HG03175 (cell line): ENCODE measurements around the gene MOXD1.
"Not testable (repeated sequence)": the region's sequence is repeated elsewhere in the genome, so short reads cannot be mapped to it uniquely, and the experiment has no call there.

ENCODE experiments used
- ATAC-seq: cut with Tn5 transposase; IDR thresholded peaks from one replicate; pipeline ENCODE4 v1.9.1; 2021; ENCODE audit warnings: mild to moderate bottlenecking, moderate library complexity; ENCODE audit not compliant: unreplicated experiment

MOXD1 gene

DNA sequence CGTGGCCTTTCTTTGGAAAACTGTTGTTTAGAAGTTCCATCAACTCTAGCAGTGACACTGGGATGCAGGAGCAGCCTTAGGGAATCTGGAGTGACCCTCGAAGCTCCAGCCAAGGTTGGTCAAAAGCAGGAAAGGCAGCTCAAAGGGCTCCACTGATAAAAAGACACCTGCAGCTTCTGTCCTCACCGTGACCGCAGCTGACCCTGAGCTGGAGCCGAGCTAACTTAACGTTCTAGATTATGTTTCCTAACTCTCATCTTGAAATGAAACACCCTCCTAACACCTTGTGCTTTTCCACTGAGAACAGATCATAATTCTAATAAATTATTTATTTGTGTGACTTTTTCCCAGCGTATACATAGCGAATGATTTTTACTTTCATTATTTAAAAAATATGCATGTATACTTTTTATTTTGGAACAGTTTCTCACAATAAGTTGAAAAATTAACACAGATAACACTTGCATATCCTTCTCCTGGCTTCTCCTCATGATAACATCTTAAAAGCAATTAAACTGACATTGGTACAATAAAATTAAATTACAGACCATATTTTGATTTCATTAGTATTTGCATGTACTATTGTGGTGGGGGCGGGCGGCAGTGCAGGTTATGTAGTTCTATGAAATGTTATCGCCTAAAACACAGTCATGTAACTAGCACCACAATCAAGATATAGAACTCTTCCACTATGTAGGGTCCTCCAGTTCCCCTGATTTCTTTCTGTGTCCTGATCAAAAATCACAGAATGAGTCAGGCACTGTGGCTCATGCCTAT lies 116.1 kb downstream of the MOXD1 start:
- ATAC-seq = no peak

DNA sequence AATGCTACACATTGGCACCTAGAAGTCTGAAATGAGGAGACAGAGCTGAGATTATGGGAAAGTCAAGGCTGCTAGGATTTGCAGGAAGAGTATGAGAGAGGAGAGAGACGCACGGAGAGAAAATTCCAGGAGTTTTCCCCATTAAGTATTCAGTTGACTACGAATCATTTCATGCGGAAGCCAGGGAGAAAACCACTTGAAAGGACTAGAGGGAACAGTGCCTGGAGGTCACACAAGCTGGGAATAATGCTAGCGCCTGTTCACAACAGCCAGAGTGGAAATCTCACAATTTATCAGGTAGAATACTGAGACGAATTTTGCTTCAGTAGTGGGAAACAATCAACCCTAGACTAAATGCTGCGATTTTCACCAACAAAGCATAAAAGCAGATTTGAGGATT lies 118.6 kb downstream of the MOXD1 start:
- no peak for ATAC-seq

DNA sequence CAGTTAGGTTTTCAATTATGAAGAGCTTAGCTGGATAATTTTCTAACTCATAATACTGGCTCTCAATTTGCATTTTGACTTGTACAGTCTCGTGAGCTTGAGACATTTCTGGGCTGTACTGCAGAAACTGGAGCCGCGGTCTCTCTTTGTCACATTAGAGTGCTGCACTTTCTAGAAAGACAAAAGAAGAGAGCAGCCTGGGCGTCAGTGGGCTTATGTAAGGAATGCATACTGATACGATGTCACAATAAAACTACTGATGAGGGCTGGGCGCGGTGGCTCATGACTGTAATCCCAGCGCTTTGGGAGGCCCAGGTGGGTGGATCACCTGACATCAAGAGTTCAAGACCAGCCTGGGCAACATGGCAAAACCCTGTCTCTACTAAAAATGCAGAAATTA lies 120.8 kb downstream of the MOXD1 start:
- no peak for ATAC-seq

DNA sequence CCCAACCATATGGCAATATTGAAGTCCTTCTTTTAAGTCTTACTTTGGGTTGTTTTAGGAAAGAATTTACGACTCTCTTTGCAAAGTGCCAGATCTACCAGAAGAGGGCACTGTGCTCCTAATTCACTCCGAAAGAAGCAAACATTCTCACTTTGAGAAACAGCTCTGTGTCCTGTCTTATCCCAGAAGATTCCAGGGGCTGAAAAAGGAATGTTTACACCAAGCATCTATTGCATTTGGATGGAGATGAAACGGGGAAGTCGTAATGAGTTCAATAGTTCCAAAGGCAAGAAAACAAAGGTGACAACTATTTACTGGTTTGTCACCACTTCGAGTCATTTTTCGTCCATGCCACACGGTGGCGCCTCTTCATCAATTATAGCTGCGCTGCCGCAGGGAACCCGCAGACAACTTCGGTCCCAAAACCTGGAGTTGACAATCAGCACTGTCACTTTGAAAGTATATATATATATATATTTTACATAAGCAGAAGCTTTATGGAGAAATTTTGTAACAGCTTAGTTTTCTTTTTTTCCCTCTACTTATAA lies 121.6 kb downstream of the MOXD1 start:
- peak; percentile 92 for ATAC-seq

DNA sequence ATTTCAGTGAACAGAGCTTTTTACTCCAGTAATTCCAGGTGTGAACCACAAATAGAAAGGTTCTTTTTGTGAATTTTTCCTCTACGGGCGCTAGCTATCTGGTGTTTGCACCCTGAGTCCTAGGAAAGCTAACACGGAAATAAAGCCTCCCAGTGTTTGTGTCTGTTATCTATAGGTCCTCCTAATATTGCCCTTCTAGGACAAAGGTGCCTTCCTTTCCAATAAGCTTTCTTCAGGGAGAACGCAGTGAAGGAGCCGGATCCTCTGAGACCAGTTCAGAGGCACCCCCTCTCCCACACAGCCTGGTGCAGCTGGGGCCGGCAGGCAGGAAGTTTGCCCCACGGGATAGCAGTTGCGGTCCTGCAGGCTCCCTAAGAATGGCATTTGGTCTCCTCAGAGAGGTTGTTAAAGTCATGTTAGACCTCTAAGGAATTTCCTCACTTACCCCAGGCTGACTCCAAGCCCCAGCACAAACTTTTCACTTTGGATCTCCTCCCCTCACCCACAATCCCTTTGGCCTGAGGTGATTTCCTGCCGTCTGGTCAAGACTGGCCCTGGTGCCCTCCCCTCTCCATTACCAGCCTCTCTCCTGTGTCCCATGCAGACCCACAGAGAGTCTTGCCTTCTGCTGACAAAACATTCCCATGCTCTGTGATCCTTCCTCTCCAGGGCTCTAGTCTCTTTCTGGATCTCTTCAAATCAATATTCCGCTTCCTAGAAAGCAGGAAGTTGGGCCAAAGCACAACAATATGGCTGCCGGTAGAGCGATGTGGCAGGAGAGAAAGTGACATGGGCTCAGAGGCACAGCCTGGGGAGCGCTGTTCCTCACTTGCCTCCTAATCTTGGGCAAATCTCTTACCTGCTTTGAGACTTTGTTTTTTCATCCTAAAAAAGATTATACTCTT lies 126.0 kb downstream of the MOXD1 start:
- ATAC-seq = no peak

DNA sequence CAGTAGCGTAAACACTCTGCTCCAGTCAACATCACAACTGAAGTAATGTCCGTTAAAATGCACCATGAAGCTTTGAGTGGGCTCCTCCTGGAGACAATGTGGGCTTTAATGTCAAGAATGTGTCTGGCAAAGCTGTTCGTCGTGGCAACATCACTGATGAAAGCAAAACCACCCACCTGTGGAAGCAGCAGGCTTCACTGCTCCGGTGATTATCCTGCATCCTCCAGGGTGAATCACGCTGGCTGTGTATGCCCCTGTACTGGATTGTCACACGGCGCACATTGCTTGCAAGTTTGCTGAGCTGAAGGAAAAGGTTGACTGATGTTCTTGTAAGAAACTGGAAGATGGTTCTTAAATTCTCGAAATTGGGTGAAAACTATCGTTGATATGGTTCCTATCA lies 128.5 kb downstream of the MOXD1 start:
- ATAC-seq = no peak

DNA sequence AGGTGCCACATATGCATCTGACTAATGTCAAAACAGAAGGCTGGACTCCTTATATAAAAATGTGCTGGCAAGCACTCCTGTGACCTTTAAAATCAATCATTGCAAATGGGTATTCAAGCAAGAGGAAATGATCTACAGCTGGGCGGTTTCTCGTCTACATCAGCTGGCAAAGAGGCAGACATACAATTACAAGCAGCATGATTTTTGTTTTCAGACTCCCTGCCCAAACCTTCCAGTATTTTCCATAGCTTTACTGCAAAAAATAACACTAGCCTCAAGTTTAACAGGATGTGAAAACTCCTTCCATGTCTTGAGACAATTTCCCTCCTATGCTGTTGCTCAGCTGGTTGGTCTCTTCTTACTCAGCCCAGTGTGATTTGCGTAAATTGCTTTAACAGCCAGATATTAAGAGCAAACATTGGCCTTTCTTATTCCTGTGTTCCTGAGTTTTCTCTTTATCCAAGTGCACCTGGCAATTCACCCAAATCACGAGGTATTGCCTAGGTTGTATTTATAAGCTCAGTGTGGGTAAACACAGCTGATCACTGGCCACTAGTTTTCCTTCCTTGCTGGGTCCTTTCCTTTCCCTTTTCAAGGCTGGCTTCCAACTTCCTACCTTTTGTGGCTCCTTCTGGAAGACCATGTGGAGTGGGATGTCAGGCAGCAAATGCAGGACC lies 130.4 kb downstream of the MOXD1 start:
- peak; percentile 34 for ATAC-seq

DNA sequence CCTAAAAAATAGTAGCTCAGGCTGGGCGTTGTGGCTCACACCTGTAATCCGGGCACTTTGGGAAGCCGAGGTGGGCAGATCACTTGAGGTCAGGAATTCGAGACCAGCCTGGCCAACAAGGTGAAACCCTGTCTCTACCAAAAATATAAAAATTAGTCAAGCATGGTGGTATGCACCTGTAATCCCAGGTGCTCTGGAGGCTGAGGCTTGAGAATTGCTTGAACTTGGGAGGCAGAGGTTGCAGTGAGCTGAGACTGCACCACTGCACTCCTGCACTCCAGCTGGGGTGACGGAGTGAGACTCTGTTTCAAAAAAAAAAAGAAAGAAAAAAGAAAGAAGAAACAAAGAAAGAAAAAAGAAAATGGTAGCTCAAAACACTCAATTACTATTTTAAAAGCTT lies 132.6 kb downstream of the MOXD1 start:
- ATAC-seq = not testable (repeated sequence)

DNA sequence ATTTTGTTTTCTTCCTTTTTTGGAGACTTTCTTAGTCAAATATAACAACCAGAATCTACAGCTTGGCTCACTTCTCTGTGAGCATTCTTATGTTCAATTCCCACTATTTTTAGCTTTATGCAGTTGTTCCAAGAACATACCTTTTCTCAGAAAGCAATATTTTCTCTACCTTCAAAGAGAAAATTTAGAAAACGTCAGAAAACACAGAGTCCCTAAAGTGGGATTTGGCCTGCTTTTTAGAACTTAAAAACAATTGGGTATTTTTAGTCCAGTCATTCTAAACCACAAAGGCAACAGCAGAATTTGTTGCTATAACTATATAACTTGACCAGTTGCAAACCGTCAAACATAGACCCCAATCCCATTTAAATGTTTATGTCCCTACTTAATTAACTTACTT lies 133.1 kb downstream of the MOXD1 start:
- no peak for ATAC-seq

DNA sequence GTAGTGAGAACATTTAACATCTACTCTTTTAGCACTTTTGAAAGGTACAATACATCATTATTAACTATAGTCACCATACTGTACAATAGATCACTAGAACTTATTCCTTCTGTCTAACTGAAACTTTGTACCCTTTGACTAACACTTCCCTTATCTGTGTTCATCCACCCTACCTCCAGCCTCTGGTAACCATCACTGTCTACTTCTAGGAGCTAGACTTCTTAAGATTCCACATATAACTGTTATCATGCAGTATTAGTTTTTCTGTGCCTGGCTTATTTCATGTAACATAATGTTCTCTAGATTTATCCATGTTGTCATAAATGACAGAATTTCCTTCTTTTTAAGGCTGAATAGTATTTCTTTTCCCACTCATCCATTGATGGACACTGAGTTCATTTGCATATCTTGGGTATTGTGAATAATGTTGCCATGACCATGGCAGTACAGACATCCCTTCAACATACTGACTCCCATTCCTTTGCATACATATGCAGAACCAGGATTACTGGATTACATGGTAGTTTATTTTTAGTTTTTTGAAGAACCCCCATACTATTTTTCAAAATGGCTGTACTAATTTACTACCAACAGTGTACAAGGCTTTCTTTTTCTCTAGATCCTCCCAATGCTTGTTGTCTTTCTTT lies 135.7 kb downstream of the MOXD1 start:
- no peak for ATAC-seq

DNA sequence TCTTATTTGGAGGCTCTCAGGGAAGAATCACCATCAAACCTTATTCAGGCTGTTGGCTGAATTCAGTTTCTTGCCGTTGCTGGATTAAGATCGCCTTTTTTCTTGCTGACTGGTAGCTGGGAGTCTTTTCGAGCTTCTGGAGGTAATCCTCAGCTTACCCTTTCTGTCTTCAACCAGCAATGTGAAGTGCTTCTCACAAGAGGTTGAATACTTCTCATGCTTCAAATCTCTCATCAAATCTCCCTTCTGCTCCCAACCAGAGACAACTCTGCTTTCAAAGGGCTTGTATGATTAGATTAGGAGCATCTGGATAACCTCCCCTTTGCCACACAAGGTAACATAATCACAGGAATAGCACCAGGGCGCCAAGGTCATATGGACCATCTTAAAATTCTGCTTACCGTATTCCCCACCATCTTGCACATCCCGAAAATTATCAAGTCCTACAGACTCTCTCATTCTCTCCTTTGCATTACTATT lies 137.2 kb downstream of the MOXD1 start:
- ATAC-seq = no peak

DNA sequence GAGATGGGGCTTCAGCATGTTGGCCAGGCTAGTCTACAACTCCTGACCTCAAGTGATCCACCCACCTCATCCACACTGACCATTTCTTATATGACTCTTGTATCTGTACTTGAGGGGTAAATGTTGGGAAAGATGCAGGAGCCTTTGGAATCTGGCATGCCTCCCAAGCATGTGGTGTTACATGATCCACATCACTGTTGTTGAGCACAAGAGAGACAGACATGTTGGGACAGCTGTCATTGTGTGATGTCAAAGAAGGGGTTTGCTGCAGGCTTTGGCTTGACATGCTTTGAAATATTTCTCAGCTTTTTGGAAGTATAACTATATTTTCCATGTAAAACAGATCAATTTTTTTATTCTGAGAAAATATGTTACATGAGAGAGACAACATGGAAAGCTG lies 139.9 kb downstream of the MOXD1 start:
- ATAC-seq = no peak

DNA sequence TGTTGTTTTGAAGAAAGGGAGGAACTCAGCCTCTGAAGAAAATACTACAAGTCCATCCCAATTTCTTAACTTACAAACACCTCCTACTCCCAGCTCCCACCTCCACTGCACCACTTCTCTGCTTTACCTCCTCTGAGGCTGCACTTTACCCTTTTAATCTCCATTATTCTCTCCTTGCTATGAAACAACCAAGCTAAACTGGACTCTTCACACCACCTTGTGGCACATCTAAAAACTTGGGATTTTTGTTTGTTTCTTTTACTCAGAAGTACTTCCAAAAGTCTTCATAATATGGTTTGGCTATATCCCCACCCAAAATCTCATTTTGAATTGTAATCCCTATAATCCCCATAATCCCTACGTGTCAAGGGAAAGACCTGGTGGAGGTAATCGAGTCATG lies 142.2 kb downstream of the MOXD1 start:
- no peak for ATAC-seq

DNA sequence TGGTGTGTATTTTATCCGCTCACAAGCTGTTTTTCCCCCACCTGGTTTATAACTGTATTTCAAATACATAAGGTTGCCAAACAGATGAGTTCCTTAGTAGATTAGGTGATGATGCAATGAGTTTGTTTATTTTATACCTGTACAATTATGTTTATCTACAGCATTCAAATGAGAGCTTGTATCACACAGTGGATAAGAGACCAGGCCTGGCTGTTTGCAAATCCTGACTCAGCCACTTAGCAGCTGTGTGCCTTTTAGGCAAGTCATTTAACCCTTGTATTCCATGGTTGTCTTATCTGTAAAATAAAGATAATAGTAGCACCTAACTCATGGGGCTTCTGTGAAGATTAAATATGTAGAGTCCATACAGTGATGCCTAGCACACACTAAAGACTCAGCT lies 143.7 kb downstream of the MOXD1 start:
- ATAC-seq = no peak

DNA sequence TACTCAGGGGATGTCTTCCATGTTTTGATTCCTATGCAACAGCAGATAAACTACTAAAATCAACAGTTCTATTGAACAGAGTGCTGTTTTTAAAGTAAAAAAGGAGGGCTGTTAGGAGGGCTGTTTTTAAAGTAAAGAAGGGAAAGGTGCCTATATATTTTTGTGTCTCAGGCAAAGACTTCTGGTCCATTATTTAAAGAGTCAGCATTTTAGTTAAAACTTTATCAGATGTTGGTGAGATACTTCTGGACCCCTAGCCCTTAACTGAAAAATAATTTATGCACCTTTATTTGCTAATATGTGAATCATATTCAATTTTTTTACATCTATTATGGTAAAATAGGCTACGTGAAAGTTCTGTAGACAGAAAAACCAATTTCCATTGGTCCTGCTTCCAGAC lies 144.8 kb downstream of the MOXD1 start:
- ATAC-seq = no peak

DNA sequence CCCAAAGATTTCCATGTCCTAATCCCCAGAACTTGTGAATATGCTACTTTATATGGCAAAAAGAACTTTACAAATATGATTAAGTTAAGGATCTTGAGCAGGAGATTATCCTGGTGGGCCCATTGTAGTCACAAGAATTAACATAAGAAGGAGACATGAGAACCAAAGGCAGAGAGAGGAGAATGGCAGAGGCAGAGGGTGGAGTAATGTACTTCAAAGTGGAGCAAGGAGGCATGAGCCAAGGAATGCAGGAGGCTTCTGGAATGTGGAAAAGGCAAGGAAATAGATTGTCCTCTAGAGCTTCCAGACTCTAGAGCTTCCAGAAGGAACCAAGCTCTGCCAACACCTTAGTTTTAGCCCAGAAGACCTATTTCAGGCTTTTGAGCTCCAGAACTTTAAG lies 147.4 kb downstream of the MOXD1 start:
- no peak for ATAC-seq

DNA sequence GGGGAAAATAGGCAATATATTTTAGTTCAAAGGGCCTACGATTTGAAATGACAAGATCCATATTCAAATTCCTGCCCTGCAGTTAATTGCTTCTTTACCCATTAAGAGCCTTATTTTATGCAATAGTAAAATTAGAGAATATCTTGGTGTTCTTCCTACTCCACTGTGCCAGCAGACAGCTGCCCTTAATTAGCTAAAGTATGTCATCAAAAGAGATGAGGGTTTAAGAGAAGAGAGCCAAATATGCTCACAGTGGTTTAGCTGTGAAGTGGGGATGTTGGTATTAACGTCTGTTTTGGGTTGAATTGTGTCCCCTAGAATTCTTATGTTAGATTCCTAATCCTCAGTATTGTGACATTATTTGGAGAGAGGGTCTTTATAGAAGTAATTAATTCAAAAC lies 148.1 kb downstream of the MOXD1 start:
- ATAC-seq = no peak

DNA sequence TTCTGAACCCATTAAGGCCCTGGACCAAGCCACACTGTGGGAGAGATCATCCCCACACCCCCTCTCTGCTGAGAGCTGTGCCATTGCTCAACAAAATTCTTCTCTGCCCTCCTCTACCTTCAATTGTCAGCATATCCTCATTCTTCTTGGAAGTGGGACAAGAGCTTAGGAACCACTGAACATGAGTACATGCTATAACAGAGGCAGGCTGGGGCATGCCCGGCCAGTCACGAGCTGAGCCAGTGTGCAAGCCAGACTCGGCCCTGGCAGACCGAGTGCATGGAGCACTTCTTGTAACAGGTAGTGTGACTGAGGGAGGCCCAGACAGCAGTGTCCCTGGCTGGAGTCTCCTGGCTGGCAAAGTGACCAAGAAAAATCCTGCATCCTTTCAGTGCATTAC lies 149.2 kb downstream of the MOXD1 start:
- ATAC-seq = no peak

DNA sequence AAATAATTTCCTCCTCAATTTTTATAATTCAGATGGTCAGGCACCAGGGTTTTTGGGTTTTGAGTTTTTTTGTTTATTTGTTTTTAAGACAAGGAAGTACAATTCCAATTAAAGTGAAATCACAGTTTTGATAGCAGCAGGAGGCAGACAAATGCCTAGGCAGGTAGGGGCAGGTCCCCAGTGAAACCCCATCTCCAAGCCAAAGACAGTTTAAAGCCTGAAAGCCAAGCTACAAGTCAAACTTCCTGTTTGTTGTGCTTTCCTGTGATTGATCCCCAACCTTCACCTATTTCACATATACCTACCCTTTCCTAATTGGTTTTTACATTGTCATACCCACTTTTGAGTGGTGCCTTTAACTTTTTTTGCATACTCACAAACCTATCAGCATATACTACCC lies 149.6 kb downstream of the MOXD1 start:
- ATAC-seq = no peak

DNA sequence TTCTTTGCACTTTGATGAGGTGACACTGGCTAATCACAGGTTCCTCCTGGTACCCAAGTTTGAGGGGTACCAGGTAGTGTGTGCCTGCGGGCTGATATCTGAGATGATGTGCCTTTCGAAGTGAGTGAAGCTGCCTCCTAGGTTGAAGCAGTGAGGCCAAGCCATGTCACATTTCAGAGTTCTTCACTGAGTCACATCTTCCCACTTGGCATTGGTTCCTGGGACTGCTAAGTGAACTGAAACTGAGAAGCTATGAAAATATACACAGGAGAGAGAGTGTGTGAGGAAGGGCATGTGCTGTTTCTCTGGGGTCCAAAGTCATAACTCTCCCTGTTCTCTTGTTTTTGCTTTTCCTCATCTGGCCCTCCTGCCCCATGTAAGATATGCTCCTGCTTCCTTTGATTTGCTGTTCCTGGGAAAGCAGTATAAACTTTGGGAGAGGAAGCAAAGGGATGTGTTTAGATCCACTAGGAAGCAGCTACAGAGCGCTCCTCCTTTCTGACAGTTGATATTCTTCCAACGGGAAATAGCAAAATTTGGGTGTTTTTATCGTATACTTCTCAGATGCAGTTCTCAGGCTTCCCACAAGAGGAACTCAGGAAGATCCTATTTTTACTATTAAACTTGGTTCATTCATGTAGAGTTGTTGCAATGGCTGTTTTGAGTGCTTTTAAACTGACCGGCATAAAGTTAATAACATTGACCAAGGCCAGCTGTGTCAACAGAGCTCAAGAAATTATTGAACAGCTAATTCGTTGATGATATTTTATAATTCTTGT lies 153.7 kb downstream of the MOXD1 start:
- ATAC-seq = no peak
